ENCODE data around the gene SEZ6L2.

The SEZ6L2 gene

DNA sequence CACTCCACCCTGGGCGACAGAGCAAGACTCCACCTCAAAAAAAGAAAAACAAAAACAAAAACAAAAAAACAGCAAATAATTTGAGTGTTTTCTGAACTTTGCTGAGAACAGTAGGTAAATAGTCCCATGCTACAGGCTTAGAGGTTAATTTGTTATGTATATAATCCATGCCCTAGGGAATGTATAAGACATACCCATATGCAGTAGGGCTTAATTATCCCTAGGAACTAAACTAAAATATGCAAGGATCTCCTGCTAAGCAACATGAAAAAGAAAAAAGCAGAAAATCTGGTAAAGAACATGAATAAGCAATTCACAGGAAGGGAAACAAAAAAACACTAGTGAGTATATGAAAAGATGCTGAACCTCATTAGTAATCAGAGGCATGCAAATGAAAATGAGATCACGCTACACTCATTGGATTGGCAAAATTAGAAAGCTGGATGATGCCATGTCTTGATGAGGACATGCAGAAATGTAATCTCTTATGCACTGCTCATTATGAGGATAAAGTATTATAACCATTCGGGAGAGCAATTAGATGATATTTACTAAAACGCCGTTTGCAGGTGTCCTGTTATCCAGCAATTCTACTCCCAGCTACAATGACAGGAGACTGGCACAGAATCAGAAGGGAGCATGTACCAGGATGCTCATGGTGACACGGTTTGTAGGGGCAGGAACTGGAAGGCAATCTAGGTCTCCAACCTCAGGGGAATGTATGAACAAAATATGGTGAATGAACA lies 21.1 kb upstream of the SEZ6L2 start:
- no peak for TF ChIP-seq CTCF (IDR thresholded peaks at IDR 0.05; ENCODE audit: low read depth, low read length, missing control alignments)
- H3K4me3 ChIP-seq (ENCODE audit: low read depth, low read length), result no peak overlapping the region
- no peak for DNase-seq (ENCODE audit: low read depth)
- in situ Hi-C loops (cut with HindIII; ENCODE audit: low sequenced_read_pairs), result no loop called here

GRCh38 chr16:29916979-29917378 lies 17.6 kb upstream of the SEZ6L2 start:
- no peak for DNase-seq (ENCODE audit: low read depth)
- no peak overlapping the region for H3K4me3 ChIP-seq (ENCODE audit: low read depth, low read length)
- in situ Hi-C loops (cut with HindIII; ENCODE audit: low sequenced_read_pairs), result no loop called here
- TF ChIP-seq CTCF (IDR thresholded peaks at IDR 0.05; ENCODE audit: low read depth, low read length, missing control alignments), result no peak

- TF ChIP-seq CTCF (IDR thresholded peaks at IDR 0.05; ENCODE audit: low read depth, low read length, missing control alignments), result no peak
- DNase-seq (ENCODE audit: low read depth), result no peak
- in situ Hi-C loops (cut with HindIII; ENCODE audit: low sequenced_read_pairs), result no loop called here
- no peak overlapping the region for H3K4me3 ChIP-seq (ENCODE audit: low read depth, low read length)
Observed at GRCh38 chr16:29915590-29916247, 16.4 kb upstream of the SEZ6L2 start.

- DNase-seq (ENCODE audit: low read depth), result no peak
- in situ Hi-C loops (cut with HindIII; ENCODE audit: low sequenced_read_pairs), result no loop called here
- H3K4me3 ChIP-seq (ENCODE audit: low read depth, low read length), result no peak overlapping the region
- no peak for TF ChIP-seq CTCF (IDR thresholded peaks at IDR 0.05; ENCODE audit: low read depth, low read length, missing control alignments)
Observed at GRCh38 chr16:29913514-29913913, 14.2 kb upstream of the SEZ6L2 start.

DNA sequence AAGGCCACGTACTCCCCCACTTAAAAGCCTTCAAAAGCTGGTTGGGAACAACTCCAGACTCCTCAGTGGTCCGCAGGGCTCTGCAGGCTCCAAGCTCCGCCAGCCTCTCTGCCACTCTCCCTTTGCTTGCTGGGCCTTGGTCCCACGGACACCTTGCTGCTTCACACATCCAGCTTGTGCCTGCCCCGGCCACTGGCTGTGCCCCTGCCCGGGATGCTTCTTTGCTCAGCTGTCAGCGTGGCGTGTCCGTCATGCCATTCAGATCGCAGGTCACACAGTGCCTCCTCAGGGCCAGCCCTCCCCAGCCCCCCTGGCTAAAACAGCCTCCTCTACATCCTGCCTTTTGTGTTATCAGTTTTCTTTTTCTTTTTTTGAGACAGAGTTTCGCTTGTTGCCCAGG lies 12.7 kb upstream of the SEZ6L2 start:
- in situ Hi-C loops (cut with HindIII; ENCODE audit: low sequenced_read_pairs), result no loop called here
- no peak overlapping the region for H3K4me3 ChIP-seq (ENCODE audit: low read depth, low read length)
- no peak for TF ChIP-seq CTCF (IDR thresholded peaks at IDR 0.05; ENCODE audit: low read depth, low read length, missing control alignments)
- no peak for DNase-seq (ENCODE audit: low read depth)

GRCh38 chr16:29911676-29912010 lies 12.3 kb upstream of the SEZ6L2 start:
- H3K4me3 ChIP-seq (ENCODE audit: low read depth, low read length), result no peak overlapping the region
- in situ Hi-C loops (cut with HindIII; ENCODE audit: low sequenced_read_pairs), result no loop called here
- TF ChIP-seq CTCF (IDR thresholded peaks at IDR 0.05; ENCODE audit: low read depth, low read length, missing control alignments), result no peak
- no peak for DNase-seq (ENCODE audit: low read depth)
